Skin epidermis (tissue), 12 donors: ENCODE measurements around the gene CDC42EP4.

Source experiments
- H3K27ac ChIP-seq, 21 experiments: fragments of 200-600 bp; sonication (generic) in 11 of 21; one replicate each; pipeline ENCODE4 v1.5.0; 2020; ENCODE audit warnings: mild to moderate bottlenecking in 3 of 21, inconsistent platforms in 2 of 21, moderate library complexity in 2 of 21
- H3K4me3 ChIP-seq, 7 experiments: fragments of 200-600 bp; sonication (generic) in 2 of 7; one replicate each; pipeline ENCODE4 v1.5.0; 2020; ENCODE audit warnings: inconsistent platforms in 2 of 7, mild to moderate bottlenecking in 2 of 7, moderate library complexity in 1 of 7

Gene CDC42EP4

GRCh38 chr17:73285916-73286862 lies 25.6 kb downstream of the CDC42EP4 start:
- Histone ChIP-seq H3K27ac (peak overlapping the region in 12 of 21 experiments; percentile 6 to 65 (median 33)), H3K4me3 (no peak overlapping the region)

- Histone ChIP-seq H3K27ac (peak overlapping the region in 9 of 21 experiments; percentile 6 to 60 (median 28)), H3K4me3 (no peak overlapping the region)
Observed at GRCh38 chr17:73285603-73285908, 26.2 kb downstream of the CDC42EP4 start.

GRCh38 chr17:73284906-73285602 lies 26.7 kb downstream of the CDC42EP4 start:
- H3K27ac ChIP-seq = peak overlapping the region in 9 of 21 experiments; percentile 6 to 60 (median 28)
- no peak overlapping the region for H3K4me3 ChIP-seq

GRCh38 chr17:73284354-73284753 lies 27.4 kb downstream of the CDC42EP4 start:
- H3K27ac ChIP-seq = peak overlapping the region in 1 of 21 experiments; percentile 60
- no peak overlapping the region for H3K4me3 ChIP-seq

- Histone ChIP-seq H3K27ac (peak overlapping the region in 1 of 21 experiments; percentile 11), H3K4me3 (no peak overlapping the region)
Observed at GRCh38 chr17:73283841-73284282, 27.9 kb downstream of the CDC42EP4 start.

- Histone ChIP-seq H3K27ac (no peak overlapping the region), H3K4me3 (no peak overlapping the region)
Observed at GRCh38 chr17:73283250-73283649, 28.6 kb downstream of the CDC42EP4 start.

- Histone ChIP-seq H3K4me3 (no peak overlapping the region), H3K27ac (no peak overlapping the region)
Observed at GRCh38 chr17:73282629-73283028, 29.2 kb downstream of the CDC42EP4 start.

GRCh38 chr17:73281928-73282327 lies 29.9 kb downstream of the CDC42EP4 start:
- Histone ChIP-seq H3K4me3 (no peak overlapping the region), H3K27ac (no peak overlapping the region)

GRCh38 chr17:73280191-73280590 lies 31.6 kb downstream of the CDC42EP4 start:
- Histone ChIP-seq H3K27ac (peak overlapping the region in 1 of 21 experiments; percentile 40), H3K4me3 (no peak overlapping the region)

- peak overlapping the region in 2 of 21 experiments; percentile 40 to 42 for H3K27ac ChIP-seq
- no peak overlapping the region for H3K4me3 ChIP-seq
Observed at GRCh38 chr17:73279704-73280103, 32.1 kb downstream of the CDC42EP4 start.

GRCh38 chr17:73278465-73279453 lies 33.0 kb downstream of the CDC42EP4 start:
- peak overlapping the region in 9 of 21 experiments; percentile 18 to 55 (median 41) for H3K27ac ChIP-seq
- H3K4me3 ChIP-seq = no peak overlapping the region

GRCh38 chr17:73278049-73278464 lies 33.7 kb downstream of the CDC42EP4 start:
- Histone ChIP-seq H3K27ac (peak overlapping the region in 6 of 21 experiments; percentile 18 to 51 (median 34)), H3K4me3 (no peak overlapping the region)

GRCh38 chr17:73274490-73274889 lies 37.3 kb downstream of the CDC42EP4 start:
- Histone ChIP-seq H3K4me3 (no peak overlapping the region), H3K27ac (no peak overlapping the region)

GRCh38 chr17:73272906-73273218 lies 38.9 kb downstream of the CDC42EP4 start:
- Histone ChIP-seq H3K27ac (no peak overlapping the region), H3K4me3 (no peak overlapping the region)

- Histone ChIP-seq H3K4me3 (no peak overlapping the region), H3K27ac (no peak overlapping the region)
Observed at GRCh38 chr17:73271072-73271471, 40.7 kb downstream of the CDC42EP4 start.

GRCh38 chr17:73269791-73270190 lies 42.0 kb downstream of the CDC42EP4 start:
- no peak overlapping the region for H3K4me3 ChIP-seq
- H3K27ac ChIP-seq = no peak overlapping the region

GRCh38 chr17:73269329-73269615 lies 42.5 kb downstream of the CDC42EP4 start:
- H3K4me3 ChIP-seq = no peak overlapping the region
- no peak overlapping the region for H3K27ac ChIP-seq

- Histone ChIP-seq H3K27ac (no peak overlapping the region), H3K4me3 (no peak overlapping the region)
Observed at GRCh38 chr17:73268582-73269328, 43.0 kb downstream of the CDC42EP4 start.
